Measurements from ENCODE around the gene S1PR5.

DNA sequence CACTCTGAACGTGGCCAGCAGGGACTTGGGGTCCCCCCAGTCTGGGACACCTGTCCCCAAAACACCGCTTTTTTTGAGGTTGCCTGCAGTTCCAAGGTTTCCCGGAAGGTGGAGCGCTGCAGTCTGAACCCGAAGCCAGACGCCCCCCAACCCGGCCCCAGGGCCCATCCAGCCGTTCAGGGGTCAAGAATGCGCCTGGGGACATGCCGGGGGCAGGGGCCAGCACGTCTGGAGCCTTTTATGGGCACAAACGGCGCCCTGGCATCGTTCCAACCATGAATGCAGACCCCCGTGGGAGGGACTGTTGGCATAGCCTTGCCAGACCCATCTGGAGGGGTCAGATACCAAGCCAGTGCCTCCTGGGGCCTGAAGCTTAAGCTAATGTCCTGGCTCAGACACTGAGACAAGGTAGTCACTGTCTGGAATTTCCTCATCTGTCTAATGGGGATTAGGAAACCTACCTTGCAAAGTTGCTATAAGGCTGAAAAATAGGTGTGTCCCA, 6.9 kb downstream of the S1PR5 start:
- TF ChIP-seq, protein P1, sequence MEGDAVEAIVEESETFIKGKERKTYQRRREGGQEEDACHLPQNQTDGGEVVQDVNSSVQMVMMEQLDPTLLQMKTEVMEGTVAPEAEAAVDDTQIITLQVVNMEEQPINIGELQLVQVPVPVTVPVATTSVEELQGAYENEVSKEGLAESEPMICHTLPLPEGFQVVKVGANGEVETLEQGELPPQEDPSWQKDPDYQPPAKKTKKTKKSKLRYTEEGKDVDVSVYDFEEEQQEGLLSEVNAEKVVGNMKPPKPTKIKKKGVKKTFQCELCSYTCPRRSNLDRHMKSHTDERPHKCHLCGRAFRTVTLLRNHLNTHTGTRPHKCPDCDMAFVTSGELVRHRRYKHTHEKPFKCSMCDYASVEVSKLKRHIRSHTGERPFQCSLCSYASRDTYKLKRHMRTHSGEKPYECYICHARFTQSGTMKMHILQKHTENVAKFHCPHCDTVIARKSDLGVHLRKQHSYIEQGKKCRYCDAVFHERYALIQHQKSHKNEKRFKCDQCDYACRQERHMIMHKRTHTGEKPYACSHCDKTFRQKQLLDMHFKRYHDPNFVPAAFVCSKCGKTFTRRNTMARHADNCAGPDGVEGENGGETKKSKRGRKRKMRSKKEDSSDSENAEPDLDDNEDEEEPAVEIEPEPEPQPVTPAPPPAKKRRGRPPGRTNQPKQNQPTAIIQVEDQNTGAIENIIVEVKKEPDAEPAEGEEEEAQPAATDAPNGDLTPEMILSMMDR (optimal IDR thresholded peaks at IDR 0.05 in 1 of 3, IDR thresholded peaks at IDR 0.05 in 1 of 3, conservative IDR thresholded peaks at IDR 0.05 in 1 of 3; ENCODE audit: extremely low read depth in 1 of 3, insufficient read depth in 2 of 3, low read length in 3 of 3): peak; percentile 54 to 63 (median 62)
- no peak for TF ChIP-seq EZH2 (IDR thresholded peaks at IDR 0.05; ENCODE audit: low read length)
